ENCODE measurements around the gene MVP.
"Not testable (repeated sequence)": the region's sequence is repeated elsewhere in the genome, so short reads cannot be mapped to it uniquely, and the experiment has no call there.

The MVP gene

DNA sequence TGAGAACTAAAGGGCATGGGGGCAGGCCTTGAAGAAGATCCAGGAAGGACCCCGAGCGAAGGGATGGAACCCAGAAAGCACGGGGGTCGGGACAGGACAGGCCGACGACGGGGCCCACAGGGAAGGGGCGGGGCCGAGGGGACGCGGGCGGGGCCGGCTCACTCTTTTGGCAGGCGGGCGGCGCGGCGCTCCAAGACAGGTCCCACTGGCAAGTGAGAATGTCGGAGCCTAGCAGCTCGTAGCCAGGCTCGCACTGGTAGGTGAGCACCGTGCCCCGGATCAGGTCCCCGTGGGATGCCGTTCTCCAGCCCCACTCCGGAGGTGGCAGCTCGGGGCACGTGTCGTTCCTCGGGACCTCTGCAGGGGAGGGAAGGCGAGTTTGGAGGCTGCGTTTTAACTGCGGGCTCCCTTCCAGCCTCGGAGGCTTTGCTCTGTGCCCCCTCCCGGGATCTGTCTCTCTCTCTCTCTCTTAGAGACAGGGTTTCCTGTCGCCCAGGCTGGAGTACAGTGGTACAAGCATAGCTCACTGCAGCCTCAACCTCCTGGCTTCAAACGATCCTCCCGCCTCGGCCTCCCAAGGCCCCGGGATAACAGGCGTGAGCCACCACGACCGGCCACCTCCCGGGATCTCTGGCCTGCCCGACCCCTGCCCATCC is 56.5 kb downstream of the MVP start:
- DNase-seq: no peak

DNA sequence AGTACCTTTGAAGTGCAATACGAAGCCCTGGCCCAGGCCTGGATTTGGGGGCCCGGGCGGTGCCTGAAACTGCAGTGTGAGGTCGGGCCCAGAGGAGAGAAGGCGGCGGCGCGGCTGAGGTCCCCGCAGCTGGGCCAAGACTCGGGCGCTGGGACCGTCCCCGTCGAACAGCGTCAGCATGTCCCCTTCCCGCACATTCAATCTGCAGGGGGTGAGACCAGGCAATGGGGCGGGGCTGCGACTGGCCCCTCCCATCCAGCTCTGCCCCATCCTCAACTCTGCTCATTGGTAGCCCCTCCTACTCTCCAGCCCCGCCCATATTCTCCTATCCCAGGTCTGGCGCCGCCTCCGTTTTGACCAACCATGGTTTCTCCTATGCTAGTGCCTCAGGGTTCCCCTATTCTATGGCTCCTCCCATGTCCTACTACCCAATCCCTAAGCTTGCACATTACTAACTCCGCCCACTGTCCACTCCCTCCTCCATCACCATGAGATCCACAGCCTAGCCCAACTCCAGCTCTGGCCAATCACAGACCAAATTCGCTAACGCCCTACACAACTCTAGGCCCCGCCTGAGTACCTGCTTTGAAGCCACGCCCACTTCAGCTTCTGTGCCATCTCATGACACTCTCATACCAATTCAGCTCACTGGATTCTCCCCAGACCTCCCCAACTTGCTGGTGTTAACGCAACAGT is 57.2 kb downstream of the MVP start:
- no peak for DNase-seq

DNA sequence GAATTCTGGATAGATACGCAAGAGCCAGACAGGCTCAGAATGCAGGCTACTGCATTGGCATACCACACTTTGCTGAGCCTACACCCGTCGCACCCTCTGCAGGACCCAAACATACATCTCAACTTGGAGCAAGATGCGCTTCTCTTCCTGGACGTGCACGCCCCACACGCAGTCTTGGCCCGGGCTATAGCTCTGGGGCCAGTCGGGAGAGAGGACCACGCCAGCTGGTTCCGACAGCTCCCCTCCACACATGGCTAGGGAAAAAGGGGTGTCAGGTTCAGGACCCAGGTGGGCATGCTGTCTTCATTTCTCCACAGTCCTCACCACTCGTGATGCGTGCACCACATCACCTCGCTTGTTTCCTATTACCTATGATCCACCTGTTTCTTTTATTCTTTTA is 57.9 kb downstream of the MVP start:
- no peak for DNase-seq

DNA sequence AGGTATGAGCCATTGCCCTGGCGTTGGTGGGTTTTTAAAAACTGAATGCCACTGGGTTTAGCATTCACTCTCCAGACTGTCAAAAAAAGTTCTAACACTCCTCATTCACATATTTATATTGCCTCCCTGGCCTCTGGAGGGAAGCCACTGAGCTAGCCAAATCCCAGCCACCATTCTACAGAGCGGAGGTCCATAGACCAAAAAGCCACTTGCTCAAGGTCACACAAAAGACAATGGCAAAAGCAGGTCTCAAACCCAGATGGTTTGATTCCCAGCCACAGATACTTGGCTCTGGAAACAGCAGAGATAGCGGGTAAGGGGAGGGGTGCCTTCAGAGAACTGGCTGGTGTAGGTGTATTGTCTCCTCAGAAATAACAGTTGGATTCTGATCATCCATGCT is 60.8 kb downstream of the MVP start:
- DNase-seq: no peak

DNA sequence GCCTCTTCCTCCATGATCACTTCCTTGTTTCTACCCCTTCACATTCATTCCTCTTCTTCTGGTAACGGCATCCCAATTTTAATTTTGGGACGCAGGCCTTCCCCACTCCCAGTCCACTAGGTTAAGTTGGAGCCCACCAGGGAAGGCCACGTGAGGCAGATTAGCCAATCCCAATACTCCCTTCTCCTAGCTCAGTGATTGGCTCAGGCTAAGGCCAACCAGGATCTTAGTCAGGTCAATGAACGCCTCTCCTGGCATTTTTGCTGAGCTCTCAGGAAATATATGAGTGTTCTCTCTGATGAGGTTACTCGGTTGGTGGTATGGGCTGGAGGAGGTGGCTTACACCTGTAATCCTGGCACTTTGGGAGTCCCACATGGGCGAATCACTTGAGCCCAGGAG is 63.7 kb downstream of the MVP start:
- no peak for DNase-seq

DNA sequence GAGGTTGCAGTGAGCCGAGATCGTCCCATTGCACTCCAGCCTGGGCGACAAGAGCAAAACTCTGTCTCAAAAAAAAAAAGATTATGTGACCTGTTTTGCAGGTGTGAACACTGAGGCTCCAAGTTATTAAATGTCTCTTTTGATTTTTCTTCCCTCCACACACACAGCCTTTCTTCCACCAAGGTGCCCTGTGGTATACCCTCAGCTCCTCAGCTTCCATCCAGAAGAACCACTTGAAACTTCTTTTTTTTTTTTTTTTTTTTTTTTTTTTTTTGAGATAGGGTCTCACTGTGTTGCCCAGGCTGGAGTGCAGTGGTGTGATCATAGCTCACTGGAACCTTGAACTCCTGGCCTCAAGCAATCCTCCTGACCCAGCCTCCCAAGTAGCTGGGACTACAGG is 69.1 kb downstream of the MVP start:
- DNase-seq: not testable (repeated sequence)

DNA sequence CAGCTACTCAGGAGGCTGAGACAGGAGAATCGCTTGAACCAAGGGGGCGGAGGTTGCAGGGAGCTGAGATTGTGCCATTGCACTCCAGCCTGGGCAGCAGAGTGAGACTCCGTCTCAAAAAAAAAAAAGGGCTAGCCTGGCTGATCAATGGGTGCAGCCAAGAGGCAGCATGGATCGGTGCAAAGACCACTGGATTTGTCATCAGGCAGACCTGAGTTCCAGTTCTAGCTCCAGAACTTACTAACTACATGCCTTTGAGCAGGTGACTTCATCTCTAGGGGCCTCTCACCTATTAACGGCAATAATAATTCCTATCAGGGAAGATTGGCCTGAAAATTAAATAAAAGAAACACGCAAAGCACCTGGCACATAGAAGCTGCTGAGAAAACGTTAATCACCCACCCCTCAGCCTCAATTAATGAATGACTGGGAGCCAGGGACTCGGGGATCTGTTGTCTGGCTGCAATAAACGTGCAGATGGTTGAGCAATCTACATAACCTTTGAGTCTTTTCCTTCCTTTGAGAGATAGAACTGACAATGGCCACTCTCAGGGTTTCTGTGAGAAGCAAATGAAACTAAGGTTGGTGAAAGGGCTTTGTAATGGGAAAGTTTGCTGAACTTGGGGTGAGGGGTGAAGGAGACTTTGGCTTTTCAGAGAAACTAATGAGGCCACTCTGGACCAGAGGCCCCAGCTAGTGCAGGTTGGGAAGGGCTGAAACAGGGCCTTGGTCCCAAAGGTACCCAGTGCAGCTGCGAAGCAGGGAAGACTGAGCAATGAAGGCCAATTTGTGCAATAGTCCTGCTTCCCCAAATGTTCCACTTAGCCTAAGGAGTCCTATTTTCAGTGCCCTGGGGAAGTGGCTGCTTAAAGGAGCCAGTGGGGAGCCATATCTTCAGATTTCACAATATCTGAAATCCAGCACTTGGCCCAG is 71.5 kb downstream of the MVP start:
- no peak for DNase-seq

DNA sequence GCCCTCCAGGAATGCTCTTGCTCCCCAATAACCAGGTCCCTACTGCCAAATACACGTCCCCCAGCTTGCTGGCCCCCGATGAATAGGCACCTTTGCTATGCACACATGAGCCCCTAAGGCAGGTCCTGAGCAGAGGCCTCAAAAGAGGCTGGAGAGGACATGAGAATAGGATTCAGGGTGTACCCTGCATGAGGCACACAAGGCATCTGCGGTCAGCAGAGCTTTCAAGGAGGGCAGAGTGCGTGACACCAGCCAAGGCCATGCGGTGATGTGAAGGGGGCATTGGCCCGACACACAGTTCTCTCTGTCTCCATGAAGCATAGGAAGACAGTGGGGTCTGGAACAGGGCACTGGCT is 72.2 kb downstream of the MVP start:
- no peak for DNase-seq

DNA sequence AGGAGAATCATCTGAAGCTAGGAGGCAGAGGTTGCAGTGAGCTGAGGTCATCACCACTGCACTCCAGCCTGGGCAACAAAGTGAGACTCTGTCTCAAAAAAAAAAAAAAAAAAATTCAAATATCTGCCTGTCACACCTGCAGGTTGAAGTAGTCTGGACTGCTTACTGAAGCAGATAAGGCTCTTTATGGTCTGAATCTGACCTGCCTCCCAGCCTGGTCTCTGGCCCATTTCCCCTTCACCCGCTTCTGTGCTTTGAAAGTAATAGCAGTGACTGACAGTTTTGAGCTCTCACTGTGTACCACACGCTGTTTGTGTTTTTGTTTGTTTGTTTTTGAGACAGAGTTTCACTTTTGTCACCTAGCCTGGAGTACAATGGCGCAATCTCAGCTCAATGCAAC is 73.3 kb downstream of the MVP start:
- no peak for DNase-seq

DNA sequence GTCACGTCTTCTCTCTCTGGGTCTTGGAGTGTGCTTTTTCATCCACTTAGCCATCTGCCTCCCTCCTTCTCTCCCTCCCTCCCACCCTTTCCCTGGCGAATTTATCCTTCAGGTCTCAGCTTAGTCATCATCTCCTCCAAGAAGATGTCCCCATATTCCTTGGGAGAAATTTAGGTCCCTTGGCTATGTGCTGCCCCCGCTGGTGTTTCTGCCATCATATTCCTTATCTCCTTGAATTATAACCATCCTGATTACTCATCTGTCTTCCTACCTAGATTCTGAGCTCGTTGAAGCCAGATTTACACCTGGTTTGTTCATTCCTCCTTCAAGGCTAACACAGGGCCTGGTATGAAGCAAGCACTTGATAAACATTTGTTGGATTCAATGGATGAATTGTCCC is 74.1 kb downstream of the MVP start:
- DNase-seq: no peak

DNA sequence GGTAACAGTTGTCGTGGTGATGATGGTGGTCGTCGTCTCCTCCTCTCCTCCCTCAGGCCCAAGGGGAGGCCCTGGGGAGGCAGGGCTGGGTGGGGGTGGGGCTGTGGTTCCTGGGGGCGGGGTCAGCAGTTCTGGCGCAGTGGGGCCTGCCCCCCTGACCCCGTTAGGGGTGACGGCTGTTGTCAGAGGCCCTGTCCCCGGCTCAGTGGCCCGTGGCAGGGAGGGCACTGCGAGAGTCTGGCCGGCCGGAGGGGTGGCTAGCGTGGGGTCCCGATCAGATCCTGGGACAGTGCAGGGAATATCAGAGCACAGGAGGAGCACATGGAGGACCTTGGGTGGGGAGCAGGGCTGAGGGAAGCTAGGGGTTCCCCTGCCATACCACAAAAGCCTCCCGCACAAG is 76.6 kb downstream of the MVP start:
- DNase-seq: no peak

DNA sequence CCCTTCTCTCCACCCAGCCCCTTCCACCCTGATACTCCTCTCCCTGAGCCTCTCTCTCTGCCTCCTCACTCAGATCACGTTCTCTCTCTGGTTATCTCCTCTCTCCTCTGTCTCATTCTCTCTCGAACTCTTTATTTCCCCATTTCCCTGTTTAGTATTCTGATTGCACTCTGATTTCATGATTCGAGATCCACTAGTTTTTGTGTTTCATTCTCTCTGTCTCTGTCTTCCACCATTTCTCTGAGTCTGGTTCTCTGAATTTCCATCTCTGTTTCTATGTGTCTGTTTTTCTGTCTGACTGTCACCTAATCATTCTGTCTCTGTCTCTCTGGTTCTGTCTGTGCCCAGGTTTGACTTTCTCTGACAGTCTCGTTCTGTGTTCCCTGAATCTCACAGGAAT is 77.1 kb downstream of the MVP start:
- DNase-seq: no peak

Measured in fibroblast of upper back skin (primary cell).